Subcutaneous adipose tissue (tissue), 4 donors: ENCODE results near the gene SP1. TPM values are rescaled to one million over a fixed set of nuclear protein-coding genes. Genes with fewer than 3 reads are reported as not detected.

Experiments
- total RNA-seq, 4 donors: library from RNA; depleted of rRNA; stranded (reverse); fragments of >200 nt; gene quantifications; one replicate each; pipeline ENCODE4 v1.1.0, GENCODE V29; 2016
- TF ChIP-seq, protein P1 (sequence below): fragments of 450-650 bp; IDR thresholded peaks from one replicate; pipeline ENCODE4 v1.5.1; 2016; ENCODE audit warnings: low read depth, mild to moderate bottlenecking, control low read depth, antibody characterized with exemption, moderate library complexity

SP1 gene
- 10 to 100 TPM; 53.0 to 81.8 (median 72.7) TPM for total RNA-seq

- TF ChIP-seq, protein P1, sequence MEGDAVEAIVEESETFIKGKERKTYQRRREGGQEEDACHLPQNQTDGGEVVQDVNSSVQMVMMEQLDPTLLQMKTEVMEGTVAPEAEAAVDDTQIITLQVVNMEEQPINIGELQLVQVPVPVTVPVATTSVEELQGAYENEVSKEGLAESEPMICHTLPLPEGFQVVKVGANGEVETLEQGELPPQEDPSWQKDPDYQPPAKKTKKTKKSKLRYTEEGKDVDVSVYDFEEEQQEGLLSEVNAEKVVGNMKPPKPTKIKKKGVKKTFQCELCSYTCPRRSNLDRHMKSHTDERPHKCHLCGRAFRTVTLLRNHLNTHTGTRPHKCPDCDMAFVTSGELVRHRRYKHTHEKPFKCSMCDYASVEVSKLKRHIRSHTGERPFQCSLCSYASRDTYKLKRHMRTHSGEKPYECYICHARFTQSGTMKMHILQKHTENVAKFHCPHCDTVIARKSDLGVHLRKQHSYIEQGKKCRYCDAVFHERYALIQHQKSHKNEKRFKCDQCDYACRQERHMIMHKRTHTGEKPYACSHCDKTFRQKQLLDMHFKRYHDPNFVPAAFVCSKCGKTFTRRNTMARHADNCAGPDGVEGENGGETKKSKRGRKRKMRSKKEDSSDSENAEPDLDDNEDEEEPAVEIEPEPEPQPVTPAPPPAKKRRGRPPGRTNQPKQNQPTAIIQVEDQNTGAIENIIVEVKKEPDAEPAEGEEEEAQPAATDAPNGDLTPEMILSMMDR: no peak
These were observed at the start of gene SP1 for GRCh38 chr12:53380104-53380793. TSS of gene SP1 (plus strand) at chr12:53380176. CDS start at chr12:53380292, 116 bp downstream.

DNA sequence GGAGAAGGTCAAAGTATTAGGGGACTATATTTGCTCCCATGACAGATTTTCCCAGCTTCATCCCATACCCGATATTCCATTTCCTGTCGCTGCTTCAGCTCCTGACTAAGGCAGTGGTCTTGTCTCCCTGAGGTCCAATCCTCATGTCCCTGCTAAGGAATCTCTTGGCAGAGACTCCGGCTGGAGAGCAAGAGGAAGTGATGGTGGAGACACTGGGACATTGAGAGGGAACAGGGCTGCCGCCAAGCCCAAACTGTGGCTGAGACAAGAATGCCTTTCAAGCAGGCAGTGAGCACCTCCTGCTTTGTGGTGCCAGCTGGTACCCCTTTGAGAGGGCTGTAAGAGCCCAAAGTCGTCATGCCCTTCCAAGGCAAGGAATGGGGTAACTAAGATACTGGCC lies 49.3 kb upstream of the SP1 start:
- TF ChIP-seq, protein P1: no peak

GRCh38 chr12:53332744-53333143 lies 47.2 kb upstream of the SP1 start:
- TF ChIP-seq, protein P1: no peak

GRCh38 chr12:53333289-53333688 lies 46.7 kb upstream of the SP1 start:
- TF ChIP-seq, protein P1: no peak

DNA sequence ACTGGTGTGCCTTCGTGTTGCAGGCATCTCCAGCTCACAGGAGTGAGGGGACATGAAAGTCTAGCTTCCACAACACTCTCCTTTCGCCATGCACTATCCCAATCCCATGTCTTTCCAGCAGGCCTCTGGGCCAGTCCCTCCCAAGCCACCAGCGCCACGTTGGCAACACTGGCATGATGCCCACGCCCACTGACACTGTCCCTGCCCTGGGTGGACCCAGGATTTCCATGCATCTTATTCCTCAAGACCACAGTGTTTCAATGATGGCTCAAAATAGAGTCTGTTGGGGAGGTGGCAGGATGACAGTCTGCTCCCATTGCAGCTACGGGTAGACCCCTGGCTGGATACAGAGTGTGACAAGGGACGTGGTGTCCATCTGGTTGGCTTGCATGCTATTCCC lies 46.1 kb upstream of the SP1 start:
- TF ChIP-seq, protein P1: no peak

GRCh38 chr12:53334822-53335221 lies 45.2 kb upstream of the SP1 start:
- TF ChIP-seq, protein P1: no peak

- TF ChIP-seq, protein P1: no peak
These were observed 43.7 kb upstream of the SP1 start, which contains the start of gene SP7 for GRCh38 chr12:53336181-53336681. TSS of gene SP7 (minus strand) at chr12:53336354. CDS start at chr12:53335646, 708 bp downstream.
